SU-DHL-6 (cell line): Measurements from ENCODE around the gene ZNF22.

ENCODE experiments used
- H2AFZ ChIP-seq: fragments of 200-600 bp; sonication (generic); 2 replicates; pipeline ENCODE4 v1.6.1; 2014; ENCODE audit warnings: low read depth, mild to moderate bottlenecking, moderate library complexity, mixed read lengths, antibody characterized with exemption, low read length; ENCODE audit not compliant: severe bottlenecking
- H3F3A ChIP-seq: fragments of 200-600 bp; shearing (Covaris generic); 2 replicates; pipeline ENCODE4 v1.6.0; 2016; ENCODE audit warnings: antibody characterized with exemption, mild to moderate bottlenecking; ENCODE audit not compliant: insufficient read depth
- H3K27ac ChIP-seq: fragments of 200-600 bp; sonication (generic); 2 replicates; pipeline ENCODE4 v1.5.1; 2016; ENCODE audit warnings: low read depth, mild to moderate bottlenecking, low read length, moderate library complexity, mixed read lengths
- H3K27me3 ChIP-seq: fragments of 200-600 bp; sonication (generic), shearing (Covaris generic); 2 replicates; pipeline ENCODE4 v1.6.0; 2014; ENCODE audit warnings: mild to moderate bottlenecking, low read length
- H3K36me3 ChIP-seq: fragments of 200-600 bp; sonication (generic); 2 replicates; pipeline ENCODE4 v1.6.1; 2014; ENCODE audit warnings: mild to moderate bottlenecking, low read length, mixed read lengths
- H3K4me2 ChIP-seq: fragments of 300-600, 200-600 bp; shearing (Covaris generic), sonication (generic); 2 replicates; pipeline ENCODE4 v1.6.0; 2014; ENCODE audit warnings: low read length, low read depth, mild to moderate bottlenecking; ENCODE audit not compliant: poor library complexity, severe bottlenecking
- H3K4me3 ChIP-seq: fragments of 200-600 bp; sonication (generic); 2 replicates; pipeline ENCODE4 v1.5.1; 2014; ENCODE audit warnings: antibody characterized with exemption, low read length, mild to moderate bottlenecking, mixed read lengths; ENCODE audit not compliant: insufficient read depth, poor library complexity, severe bottlenecking
- H3K79me2 ChIP-seq: fragments of 200-600 bp; sonication (generic); 2 replicates; pipeline ENCODE4 v1.6.1; 2014; ENCODE audit warnings: mild to moderate bottlenecking, low read length, moderate library complexity; ENCODE audit not compliant: insufficient read depth
- H3K9ac ChIP-seq: fragments of 200-600 bp; sonication (generic); 2 replicates; pipeline ENCODE4 v1.7.0; 2014; ENCODE audit warnings: mild to moderate bottlenecking, low read length
- H3K9me2 ChIP-seq: fragments of 200-600 bp; sonication (generic); replicated peaks from 2 replicates; pipeline ENCODE4 v1.6.1; 2014; ENCODE audit warnings: low read length; ENCODE audit not compliant: insufficient read depth
- H3K9me3 ChIP-seq: fragments of 200-600 bp; sonication (generic); 2 replicates; pipeline ENCODE4 v1.6.1; 2014; ENCODE audit warnings: low read length, mixed read lengths; ENCODE audit not compliant: insufficient read depth
- H4K20me1 ChIP-seq: fragments of 200-600 bp; sonication (generic); 2 replicates; pipeline ENCODE4 v1.6.1; 2014; ENCODE audit warnings: low read depth, mild to moderate bottlenecking, antibody characterized with exemption, low read length, moderate library complexity, mixed read lengths
- EZH2phosphoT487 ChIP-seq: fragments of 200-600 bp; sonication (generic), shearing (Covaris generic); conservative IDR thresholded peaks from 2 replicates; pipeline ENCODE4 v1.6.1; 2018; ENCODE audit warnings: mild to moderate bottlenecking, antibody characterized with exemption, low read length, moderate library complexity, mixed read lengths
- TF ChIP-seq, protein P1 (sequence below): fragments of 200-600 bp; sonication (generic); IDR thresholded peaks from one replicate; pipeline ENCODE4 v1.5.1; 2017; ENCODE audit warnings: antibody characterized with exemption, mild to moderate bottlenecking, low read length, moderate library complexity; ENCODE audit not compliant: insufficient read depth, poor library complexity, severe bottlenecking

ZNF22 gene

DNA sequence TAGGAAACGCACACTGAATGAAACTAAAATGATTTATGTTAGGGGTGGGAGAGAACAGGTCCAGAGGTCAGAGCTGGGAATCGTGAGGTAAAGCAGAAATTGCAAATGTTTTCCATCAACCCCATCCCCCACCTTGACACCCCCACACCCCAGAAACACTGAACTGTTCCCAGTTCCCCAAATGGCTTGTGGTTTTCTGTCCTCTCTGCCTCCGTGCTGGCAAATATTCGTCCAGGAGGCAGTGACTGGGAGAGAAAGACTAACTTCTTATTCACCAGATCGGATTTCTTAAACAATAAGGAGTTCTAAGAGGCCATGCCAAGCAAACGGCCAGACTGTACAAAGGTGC is 41.9 kb upstream of the ZNF22 start:
- peak overlapping the region; percentile 74 for H3K4me3 ChIP-seq
- H3K9me2 ChIP-seq, result no peaks in the 10 kb centered on the region
- no peaks in the 10 kb centered on the region for H3K79me2 ChIP-seq
- no peaks in the 10 kb centered on the region for H3K36me3 ChIP-seq
- peak overlapping the region; percentile 63 for H3K9ac ChIP-seq
- H3K4me2 ChIP-seq, result peak overlapping the region; percentile 95
- no peak overlapping the region for H3K27ac ChIP-seq
- no peaks in the 10 kb centered on the region for H3K9me3 ChIP-seq
- H3F3A ChIP-seq, result no peaks in the 10 kb centered on the region
- no peak for TF ChIP-seq EZH2phosphoT487
- TF ChIP-seq, protein P1, sequence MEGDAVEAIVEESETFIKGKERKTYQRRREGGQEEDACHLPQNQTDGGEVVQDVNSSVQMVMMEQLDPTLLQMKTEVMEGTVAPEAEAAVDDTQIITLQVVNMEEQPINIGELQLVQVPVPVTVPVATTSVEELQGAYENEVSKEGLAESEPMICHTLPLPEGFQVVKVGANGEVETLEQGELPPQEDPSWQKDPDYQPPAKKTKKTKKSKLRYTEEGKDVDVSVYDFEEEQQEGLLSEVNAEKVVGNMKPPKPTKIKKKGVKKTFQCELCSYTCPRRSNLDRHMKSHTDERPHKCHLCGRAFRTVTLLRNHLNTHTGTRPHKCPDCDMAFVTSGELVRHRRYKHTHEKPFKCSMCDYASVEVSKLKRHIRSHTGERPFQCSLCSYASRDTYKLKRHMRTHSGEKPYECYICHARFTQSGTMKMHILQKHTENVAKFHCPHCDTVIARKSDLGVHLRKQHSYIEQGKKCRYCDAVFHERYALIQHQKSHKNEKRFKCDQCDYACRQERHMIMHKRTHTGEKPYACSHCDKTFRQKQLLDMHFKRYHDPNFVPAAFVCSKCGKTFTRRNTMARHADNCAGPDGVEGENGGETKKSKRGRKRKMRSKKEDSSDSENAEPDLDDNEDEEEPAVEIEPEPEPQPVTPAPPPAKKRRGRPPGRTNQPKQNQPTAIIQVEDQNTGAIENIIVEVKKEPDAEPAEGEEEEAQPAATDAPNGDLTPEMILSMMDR, result no peak
- no peaks in the 10 kb centered on the region for H4K20me1 ChIP-seq
- no peaks in the 10 kb centered on the region for H3K27me3 ChIP-seq
- H2AFZ ChIP-seq, result peak overlapping the region; percentile 80

DNA sequence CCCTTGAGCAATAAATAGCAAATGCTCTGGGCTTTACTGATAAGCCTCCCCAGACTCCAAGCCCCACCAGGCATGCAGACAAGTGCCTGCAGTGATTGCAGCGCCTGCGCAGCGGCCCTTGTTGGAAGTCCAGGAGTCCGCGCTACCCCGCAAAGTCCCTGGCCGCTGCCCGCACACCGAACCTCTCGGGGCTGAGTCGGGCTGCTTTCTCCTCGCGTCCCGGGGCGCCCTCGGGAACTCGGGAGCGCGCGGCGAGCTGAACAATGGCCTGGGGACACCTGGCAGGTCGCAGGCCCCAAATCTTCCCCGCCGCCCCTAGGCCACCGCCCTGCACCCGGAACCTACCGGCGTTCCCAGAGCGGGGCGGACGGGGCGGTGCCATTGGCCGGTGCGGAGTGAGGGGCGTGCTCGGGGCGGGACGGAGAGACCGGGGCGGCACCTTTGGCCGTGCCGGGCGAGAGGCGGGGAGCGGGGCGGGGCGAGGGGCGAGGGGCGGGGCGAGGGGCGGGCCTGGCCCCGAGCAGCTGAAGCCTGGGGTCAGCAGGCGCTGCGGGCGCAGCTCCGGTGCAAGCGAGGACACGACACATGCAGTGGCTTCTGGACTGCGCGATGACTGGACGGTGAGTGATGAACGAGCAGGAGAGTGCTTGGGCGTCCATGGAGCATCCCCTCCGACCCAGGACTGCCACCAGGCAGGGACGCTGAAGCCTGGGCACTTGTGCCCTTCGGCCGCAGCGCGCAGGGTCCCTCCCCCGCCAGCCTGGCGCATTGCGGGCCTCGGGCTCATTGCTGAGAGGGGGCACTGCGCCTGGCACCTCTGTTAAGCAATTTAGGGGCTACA is 41.3 kb upstream of the ZNF22 start, which contains the start of gene RASSF4:
TSS of gene RASSF4 (plus strand) at position 556 of the 841 bp plus-strand sequence. CDS start 10,401 bp downstream, outside the sequence.
- Histone ChIP-seq H3K36me3 (no peaks in the 10 kb centered on the region), H3F3A (no peaks in the 10 kb centered on the region), H3K4me2 (peak within 1 kb of the TSS; percentile 95), H4K20me1 (no peaks in the 10 kb centered on the region), H3K27me3 (no peaks in the 10 kb centered on the region), H3K9ac (peak within 1 kb of the TSS; percentile 63), H3K9me3 (no peaks in the 10 kb centered on the region), H3K79me2 (no peaks in the 10 kb centered on the region), H3K27ac (no peak within 1 kb of the TSS), H2AFZ (peak within 1 kb of the TSS; percentile 80), H3K4me3 (peak within 1 kb of the TSS; percentile 74), H3K9me2 (no peaks in the 10 kb centered on the region)
- TF ChIP-seq, protein P1, result no peak
- no peak for TF ChIP-seq EZH2phosphoT487

DNA sequence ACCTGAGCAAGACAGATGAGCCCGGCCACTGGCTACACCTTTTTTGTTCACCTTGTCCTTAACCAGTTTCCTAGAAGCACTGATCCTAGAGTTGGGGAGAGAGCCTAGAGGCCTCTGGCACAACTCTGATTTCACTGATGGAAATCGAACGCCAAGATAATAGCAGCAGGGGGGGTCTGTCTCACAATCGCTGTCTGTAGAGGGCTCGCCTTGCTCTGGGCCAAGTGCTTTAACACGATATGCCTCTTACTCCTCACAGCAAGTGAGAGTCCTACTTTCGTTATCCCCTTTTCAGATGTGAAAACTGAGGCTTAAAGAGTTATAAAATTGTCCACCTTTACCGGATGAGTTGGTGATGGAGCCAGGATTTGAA is 40.6 kb upstream of the ZNF22 start:
- H3F3A ChIP-seq, result no peaks in the 10 kb centered on the region
- no peaks in the 10 kb centered on the region for H3K27me3 ChIP-seq
- no peak overlapping the region for H3K27ac ChIP-seq
- TF ChIP-seq, protein P1, result no peak
- no peak for TF ChIP-seq EZH2phosphoT487
- H3K36me3 ChIP-seq, result no peaks in the 10 kb centered on the region
- no peaks in the 10 kb centered on the region for H3K9me3 ChIP-seq
- peak overlapping the region; percentile 60 for H3K4me2 ChIP-seq
- H3K9me2 ChIP-seq, result no peaks in the 10 kb centered on the region
- H3K9ac ChIP-seq, result 0 out of 2 replicates have a peak overlapping the region, but pooled peaks have one; percentile 10
- H4K20me1 ChIP-seq, result no peaks in the 10 kb centered on the region
- H2AFZ ChIP-seq, result no peak overlapping the region
- peak overlapping the region; percentile 40 for H3K4me3 ChIP-seq
- no peaks in the 10 kb centered on the region for H3K79me2 ChIP-seq
